Measurements from ENCODE around the gene KANK4.
A peak's percentile ranks its signal among the peaks of the same experiment; 100 is the strongest.

KANK4 gene

DNA sequence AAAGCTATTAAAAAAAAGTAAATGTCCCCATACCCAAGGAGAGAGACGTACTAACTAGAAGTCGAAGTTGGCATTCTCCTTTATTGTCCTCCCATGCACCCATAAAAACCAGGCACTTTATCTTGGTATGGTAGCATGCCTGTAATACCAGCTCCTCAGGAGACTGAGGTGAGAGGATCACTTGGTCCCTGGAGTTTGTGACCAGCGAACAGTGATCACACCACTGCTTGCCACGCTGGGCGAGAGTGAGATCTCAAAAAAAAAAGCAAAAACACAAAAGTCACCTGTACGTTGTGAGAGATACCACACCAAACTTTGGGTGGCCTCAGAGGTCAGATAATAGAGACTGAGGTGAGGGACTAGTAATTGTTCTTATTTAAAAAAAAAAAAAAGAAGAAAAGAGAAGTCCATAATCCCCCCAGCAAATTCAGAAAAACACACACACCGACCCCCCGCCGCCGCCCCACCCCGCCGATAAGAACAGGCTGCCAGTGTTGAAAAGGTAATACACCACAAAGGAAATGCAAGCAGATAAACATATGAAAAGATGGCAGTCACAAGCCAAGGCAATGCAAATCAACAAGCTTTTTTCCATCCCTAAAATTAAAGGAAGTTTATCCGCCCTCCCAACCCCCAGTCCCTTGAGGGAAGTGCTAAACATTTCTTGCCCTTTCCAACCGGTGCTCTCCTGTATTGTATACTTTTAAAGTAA is 121.0 kb downstream of the KANK4 start:
- no peak for DNase-seq

DNA sequence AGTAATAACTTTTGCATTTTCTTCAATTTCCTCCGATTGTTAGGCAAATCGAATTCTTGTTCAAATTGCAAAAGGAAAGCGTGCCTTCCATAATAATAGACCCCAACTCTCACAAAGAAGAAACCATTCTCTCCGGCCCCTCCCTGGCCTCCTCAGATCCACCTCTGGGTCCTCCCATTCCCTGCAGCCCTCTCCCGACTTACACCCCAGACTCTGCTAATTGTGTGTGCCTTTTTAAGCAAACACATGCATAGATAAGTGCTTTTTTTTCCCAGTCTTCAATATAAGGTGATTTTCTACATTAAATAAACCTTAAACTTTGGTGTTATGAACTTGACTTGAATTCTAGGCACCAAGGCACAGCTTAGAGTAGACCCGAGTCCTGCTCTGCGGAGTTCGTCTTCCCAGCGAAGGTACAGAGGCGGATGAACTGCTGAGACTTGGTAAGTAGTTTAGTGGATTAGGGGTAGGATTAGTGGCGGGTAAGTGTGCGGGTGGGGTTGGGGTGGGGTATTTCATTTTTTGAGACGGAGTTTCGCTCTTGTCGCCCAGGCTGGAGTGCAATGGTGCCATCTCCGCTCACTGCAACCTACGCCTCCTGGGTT is 123.0 kb downstream of the KANK4 start:
- no peak for DNase-seq

GRCh38 chr1:62194651-62195544 is 124.3 kb downstream of the KANK4 start, which contains the start of gene L1TD1:
Gene L1TD1 (plus strand): TSS chr1:62194849. CDS start chr1:62206629, 11,780 bp downstream.
- DNase-seq: peak; percentile 13

DNA sequence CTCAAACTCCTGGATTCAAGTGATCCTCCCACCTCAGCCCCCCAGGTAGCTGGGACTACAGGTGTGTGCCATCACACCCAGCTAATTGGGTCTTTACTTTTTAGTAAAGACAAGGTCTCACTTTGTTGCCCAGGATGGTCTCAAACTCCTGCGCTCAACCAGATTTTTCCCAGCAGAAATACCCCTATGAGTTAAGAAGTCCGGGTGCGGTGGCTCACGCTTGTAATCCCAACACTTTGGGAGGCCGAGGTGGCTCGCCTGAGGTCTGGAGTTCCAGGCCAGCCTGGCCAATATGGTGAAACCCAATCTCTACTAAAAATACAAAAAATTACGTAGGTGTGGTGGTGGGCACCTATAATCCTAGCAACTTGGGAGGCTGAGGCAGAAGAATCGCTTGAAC is 131.1 kb downstream of the KANK4 start:
- no peak for DNase-seq

DNA sequence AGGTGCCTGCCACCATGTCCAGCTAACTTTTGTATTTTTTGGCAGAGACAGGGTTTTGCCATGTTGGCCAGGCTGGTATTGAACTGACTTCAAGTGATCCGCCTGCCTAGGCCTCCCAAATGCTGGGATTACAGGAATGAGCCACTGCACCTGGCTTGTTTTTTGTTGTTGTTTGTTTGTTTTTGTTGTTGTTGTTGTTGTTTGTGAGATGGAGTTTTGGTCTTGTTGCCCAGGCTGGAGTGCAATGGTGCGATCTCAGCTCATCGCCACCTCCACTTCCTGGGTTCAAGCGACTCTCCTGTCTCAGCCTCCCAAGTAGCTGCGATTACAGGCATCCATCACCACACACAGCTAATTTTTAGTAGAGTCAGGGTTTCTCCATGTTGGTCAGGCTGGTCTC is 131.7 kb downstream of the KANK4 start:
- no peak for DNase-seq
